Colonic mucosa (tissue), 4 donors: ENCODE data around the gene ACOXL. TPM values are rescaled to one million over a fixed set of nuclear protein-coding genes. Genes with fewer than 3 reads are reported as not detected.
"Not testable (repeated sequence)": the region's sequence is repeated elsewhere in the genome, so short reads cannot be mapped to it uniquely, and the experiment has no call there.

ENCODE experiments used
- DNase-seq: peaks from one replicate; pipeline ENCODE4 v3.0.0-alpha.2; 2020
- H3K27ac ChIP-seq: fragments of 200-600 bp; one replicate; pipeline ENCODE4 v1.8.0; 2021
- H3K27me3 ChIP-seq: fragments of 200-600 bp; one replicate; pipeline ENCODE4 v1.8.0; 2021
- H3K36me3 ChIP-seq: fragments of 200-600 bp; one replicate; pipeline ENCODE4 v1.8.0; 2021
- H3K4me1 ChIP-seq: fragments of 200-600 bp; one replicate; pipeline ENCODE4 v1.8.0; 2021; ENCODE audit warnings: mild to moderate bottlenecking
- H3K4me3 ChIP-seq: fragments of 200-600 bp; one replicate; pipeline ENCODE4 v1.8.0; 2021
- H3K9ac ChIP-seq, 2 donors: one replicate each; pipeline ENCODE4 v1.7.0; 2013; ENCODE audit warnings: control low read depth in 2 of 2, low read depth in 2 of 2, low read length in 2 of 2
- H3K9me3 ChIP-seq: fragments of 200-600 bp; one replicate; pipeline ENCODE4 v1.8.0; 2021
- CTCF ChIP-seq: fragments of 200-600 bp; IDR thresholded peaks from one replicate; pipeline ENCODE4 v1.8.0; 2022; ENCODE audit warnings: antibody characterized with exemption, mild to moderate bottlenecking
- intact Hi-C: fragments of 100-400 bp; cut with DNase I; formaldehyde crosslinking; loops from one replicate; pipeline ENCODE4 v1.14.1; 2022
- total RNA-seq, 2 donors: library from RNA; stranded (reverse); fragmentation: NEBNext Ultra II Directional in 1 of 2; extraction: Animal tissue kit (Norgen Biotek cat#: 25700) in 1 of 2; gene quantifications; one replicate each; pipeline ENCODE4 v1.2.1, GENCODE V29; 2021
- donor health status: healthy.
- donor health status: DM: no; HTN: no; CAD: no.
- donor health status: DM: no; HTN: no; CAD: no.

ACOXL gene
- total RNA-seq, 2 donors from 2014 or later = 0.32 to 0.82 TPM

- Histone ChIP-seq H3K27me3 (no peaks in the 10 kb centered on the region), H3K36me3 (no peaks in the 10 kb centered on the region), H3K4me1 (no peaks in the 10 kb centered on the region), H3K27ac (no peak overlapping the region), H3K4me3 (no peak overlapping the region), H3K9me3 (no peaks in the 10 kb centered on the region), H3K9ac (no peak overlapping the region)
- intact Hi-C loops = no loop called here
- TF ChIP-seq CTCF = no peak
- DNase-seq = no peak
Measured at GRCh38 chr2:110691612-110692258, 40.6 kb upstream of the ACOXL start.

- H3K27ac ChIP-seq, DNase-seq, H3K4me1 ChIP-seq, intact Hi-C loops, H3K4me3 ChIP-seq, H3K36me3 ChIP-seq, H3K9ac ChIP-seq, H3K27me3 ChIP-seq, H3K9me3 ChIP-seq: not testable (repeated sequence)
Measured at GRCh38 chr2:110695146-110695898, 37.1 kb upstream of the ACOXL start.

GRCh38 chr2:110698253-110698652, 34.1 kb upstream of the ACOXL start:
- not testable (repeated sequence) for H3K36me3 ChIP-seq, H3K27me3 ChIP-seq

GRCh38 chr2:110702514-110703380, 29.6 kb upstream of the ACOXL start:
- intact Hi-C loops = no loop called here
- H3K9ac ChIP-seq = no peak overlapping the region
- H3K27me3 ChIP-seq = no peaks in the 10 kb centered on the region
- H3K36me3 ChIP-seq = no peaks in the 10 kb centered on the region
- no peak overlapping the region for H3K4me3 ChIP-seq
- no peaks in the 10 kb centered on the region for H3K9me3 ChIP-seq
- H3K4me1 ChIP-seq = no peaks in the 10 kb centered on the region
- H3K27ac ChIP-seq = no peak overlapping the region
- no peak for DNase-seq
- no peak for TF ChIP-seq CTCF

More at GRCh38 chr2:110698253-110698652, 34.1 kb upstream of the ACOXL start:
- H3K27ac ChIP-seq, H3K9ac ChIP-seq, H3K4me3 ChIP-seq, H3K9me3 ChIP-seq, H3K4me1 ChIP-seq, DNase-seq, intact Hi-C loops: not testable (repeated sequence)

GRCh38 chr2:110707386-110707965, 24.9 kb upstream of the ACOXL start:
- H3K4me1 ChIP-seq = no peaks in the 10 kb centered on the region
- H3K9me3 ChIP-seq = no peaks in the 10 kb centered on the region
- no peaks in the 10 kb centered on the region for H3K36me3 ChIP-seq
- no peaks in the 10 kb centered on the region for H3K27me3 ChIP-seq
- no peak overlapping the region for H3K27ac ChIP-seq
- H3K9ac ChIP-seq = no peak overlapping the region
- TF ChIP-seq CTCF = no peak
- intact Hi-C loops = no loop called here
- no peak overlapping the region for H3K4me3 ChIP-seq
- DNase-seq = no peak

GRCh38 chr2:110708455-110708854, 23.9 kb upstream of the ACOXL start:
- no peak overlapping the region for H3K4me3 ChIP-seq
- intact Hi-C loops = no loop called here
- no peak overlapping the region for H3K27ac ChIP-seq
- H3K9me3 ChIP-seq = no peaks in the 10 kb centered on the region
- DNase-seq = no peak
- H3K36me3 ChIP-seq = no peaks in the 10 kb centered on the region
- no peak for TF ChIP-seq CTCF
- no peaks in the 10 kb centered on the region for H3K27me3 ChIP-seq
- no peak overlapping the region for H3K9ac ChIP-seq
- no peaks in the 10 kb centered on the region for H3K4me1 ChIP-seq
